ENCODE data around the gene TROAP. TPM values are rescaled to one million over a fixed set of nuclear protein-coding genes. Genes with fewer than 3 reads are reported as not detected.
A peak's percentile ranks its signal among the peaks of the same experiment; 100 is the strongest.

TROAP gene
- total and polyA plus RNA-seq, 9 of the 15 experiments (the other 6 are each of a cell fraction or from before 2014, with no cell fraction given): 46.4 to 171 (median 59.8) TPM

- TF ChIP-seq MGA (IDR thresholded peaks at IDR 0.05) (peak; percentile 69), DPF2 (IDR thresholded peaks at IDR 0.05) (peak; percentile 22; the same call in 1 of the 2 replicates), TARDBP (IDR thresholded peaks at IDR 0.05) (no peak), CREB3L1 (IDR thresholded peaks at IDR 0.05; ENCODE audit: borderline replicate concordance, low read depth) (no peak), MED1 (CRISPR knock-in tag; IDR thresholded peaks at IDR 0.05; ENCODE audit: borderline replicate concordance) (no peak), ZNF584 (CRISPR knock-in tag; IDR thresholded peaks at IDR 0.05; ENCODE audit: low read depth) (0 out of 2 replicates have a peak, but pooled peaks have one; percentile 33), GTF2F1 (IDR thresholded peaks at IDR 0.05; ENCODE audit: low read depth, low read length) (no peak), CEBPB (tag; IDR thresholded peaks at IDR 0.05) (no peak), ZNF224 (CRISPR knock-in tag; IDR thresholded peaks at IDR 0.05) (no peak), NFATC3 (IDR thresholded peaks at IDR 0.05) (no peak), ZHX1 (conservative IDR thresholded peaks at IDR 0.05; ENCODE audit: low read length) (no peak)
These were observed 17.1 kb upstream of the TROAP start (continued) for GRCh38 chr12:49305762-49306510.

Measured in K562 (cell line).